ENCODE measurements around the gene VAV3.

DNA sequence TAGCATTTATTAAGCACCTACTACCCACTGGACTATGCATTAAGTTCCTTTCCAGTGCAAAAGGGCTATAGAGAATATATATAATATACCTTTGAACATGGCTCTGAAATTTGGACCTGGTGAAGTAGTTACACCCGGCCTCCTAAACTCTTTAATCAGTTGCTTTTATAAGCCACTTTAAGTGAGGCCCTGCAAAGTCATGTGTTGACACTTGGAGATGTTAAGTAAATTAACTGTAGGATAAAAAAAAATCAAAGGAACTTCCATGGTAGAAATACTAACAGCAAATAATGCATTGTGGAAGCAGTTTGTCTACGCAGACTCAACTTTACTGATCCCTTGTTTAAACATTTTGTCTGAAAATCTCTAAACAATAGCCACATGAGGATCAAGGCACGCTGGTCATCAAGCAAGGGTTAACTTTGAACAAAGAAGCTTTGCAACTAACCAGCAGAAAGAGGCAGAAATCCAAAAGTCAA lies 283.9 kb downstream of the VAV3 start:
- TF ChIP-seq POLR2A (IDR thresholded peaks at IDR 0.05) (no peak), POLR2AphosphoS5 (IDR thresholded peaks at IDR 0.05) (no peak), EP300 (IDR thresholded peaks at IDR 0.05) (no peak)
- TF ChIP-seq, protein P1, sequence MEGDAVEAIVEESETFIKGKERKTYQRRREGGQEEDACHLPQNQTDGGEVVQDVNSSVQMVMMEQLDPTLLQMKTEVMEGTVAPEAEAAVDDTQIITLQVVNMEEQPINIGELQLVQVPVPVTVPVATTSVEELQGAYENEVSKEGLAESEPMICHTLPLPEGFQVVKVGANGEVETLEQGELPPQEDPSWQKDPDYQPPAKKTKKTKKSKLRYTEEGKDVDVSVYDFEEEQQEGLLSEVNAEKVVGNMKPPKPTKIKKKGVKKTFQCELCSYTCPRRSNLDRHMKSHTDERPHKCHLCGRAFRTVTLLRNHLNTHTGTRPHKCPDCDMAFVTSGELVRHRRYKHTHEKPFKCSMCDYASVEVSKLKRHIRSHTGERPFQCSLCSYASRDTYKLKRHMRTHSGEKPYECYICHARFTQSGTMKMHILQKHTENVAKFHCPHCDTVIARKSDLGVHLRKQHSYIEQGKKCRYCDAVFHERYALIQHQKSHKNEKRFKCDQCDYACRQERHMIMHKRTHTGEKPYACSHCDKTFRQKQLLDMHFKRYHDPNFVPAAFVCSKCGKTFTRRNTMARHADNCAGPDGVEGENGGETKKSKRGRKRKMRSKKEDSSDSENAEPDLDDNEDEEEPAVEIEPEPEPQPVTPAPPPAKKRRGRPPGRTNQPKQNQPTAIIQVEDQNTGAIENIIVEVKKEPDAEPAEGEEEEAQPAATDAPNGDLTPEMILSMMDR (IDR thresholded peaks at IDR 0.05), result no peak
